HG03521 (cell line): ENCODE measurements around the gene ST6GALNAC6.

ENCODE experiments used
- ATAC-seq: cut with Tn5 transposase; IDR thresholded peaks from one replicate; pipeline ENCODE4 v1.9.1; 2021; ENCODE audit warnings: mild to moderate bottlenecking, moderate library complexity; ENCODE audit not compliant: unreplicated experiment

The ST6GALNAC6 gene

DNA sequence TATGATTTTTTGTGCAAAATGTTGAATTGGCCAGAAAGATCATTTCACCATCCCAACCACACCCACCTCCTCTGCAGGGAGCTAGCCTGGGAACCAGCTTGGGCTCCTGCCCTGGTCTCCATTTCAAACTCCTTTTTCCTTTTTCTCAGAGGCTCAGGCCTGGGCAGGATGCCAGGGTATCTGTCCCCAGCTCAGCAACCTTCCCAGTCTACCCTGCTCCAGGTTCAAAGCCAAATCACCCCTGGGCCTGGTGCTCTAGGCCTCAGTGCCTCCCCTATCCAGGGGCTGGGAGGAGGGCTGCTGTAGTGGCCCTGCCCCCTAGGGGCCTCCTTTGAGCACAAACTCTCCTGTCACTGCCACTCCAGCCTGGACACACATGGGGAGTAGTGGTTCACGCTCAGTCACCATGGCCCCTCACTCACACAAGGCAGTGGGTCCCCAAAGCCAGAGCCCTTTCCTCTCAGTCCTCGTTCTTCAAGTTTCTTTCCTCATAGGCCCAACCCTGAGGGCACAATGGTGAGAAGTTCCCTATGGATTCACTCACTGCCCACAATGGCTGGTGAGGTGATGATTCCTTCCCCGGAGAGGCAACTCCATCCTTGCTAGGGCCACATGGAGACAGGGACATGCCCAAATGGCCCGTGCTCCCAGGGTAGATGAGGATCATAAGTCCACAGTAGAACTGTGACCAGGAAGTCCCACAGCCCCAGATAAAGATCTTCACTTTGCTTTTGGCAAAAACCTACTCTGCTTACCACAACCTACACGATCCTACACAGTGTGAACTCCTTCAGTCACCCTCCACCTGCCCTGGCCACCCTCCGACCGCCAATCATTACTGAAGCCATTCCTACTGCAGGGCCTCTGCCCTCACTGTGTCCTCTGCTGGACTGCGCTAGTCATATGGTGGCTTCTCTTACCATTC is 19.0 kb upstream of the ST6GALNAC6 start:
- ATAC-seq = no peak

DNA sequence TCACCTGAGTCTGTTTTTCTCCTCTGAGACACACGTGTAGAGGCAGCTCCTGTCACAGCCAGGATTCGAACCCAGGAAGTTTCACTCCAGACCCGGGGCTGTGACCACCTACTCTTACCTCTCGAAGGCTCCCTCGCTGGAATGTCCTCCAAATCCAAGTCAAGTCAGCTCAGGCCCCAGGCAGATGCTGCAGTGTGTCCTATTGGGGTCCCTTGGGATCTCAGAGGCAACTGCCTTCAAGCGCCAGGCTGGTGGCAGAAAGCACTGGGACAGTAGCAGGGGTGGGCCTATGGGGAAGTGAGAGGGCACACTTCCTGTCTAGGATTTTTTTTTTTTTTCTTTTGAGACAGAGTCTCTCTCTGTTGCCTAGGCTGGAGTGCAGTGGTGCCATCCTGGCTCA is 18.2 kb upstream of the ST6GALNAC6 start:
- no peak for ATAC-seq

DNA sequence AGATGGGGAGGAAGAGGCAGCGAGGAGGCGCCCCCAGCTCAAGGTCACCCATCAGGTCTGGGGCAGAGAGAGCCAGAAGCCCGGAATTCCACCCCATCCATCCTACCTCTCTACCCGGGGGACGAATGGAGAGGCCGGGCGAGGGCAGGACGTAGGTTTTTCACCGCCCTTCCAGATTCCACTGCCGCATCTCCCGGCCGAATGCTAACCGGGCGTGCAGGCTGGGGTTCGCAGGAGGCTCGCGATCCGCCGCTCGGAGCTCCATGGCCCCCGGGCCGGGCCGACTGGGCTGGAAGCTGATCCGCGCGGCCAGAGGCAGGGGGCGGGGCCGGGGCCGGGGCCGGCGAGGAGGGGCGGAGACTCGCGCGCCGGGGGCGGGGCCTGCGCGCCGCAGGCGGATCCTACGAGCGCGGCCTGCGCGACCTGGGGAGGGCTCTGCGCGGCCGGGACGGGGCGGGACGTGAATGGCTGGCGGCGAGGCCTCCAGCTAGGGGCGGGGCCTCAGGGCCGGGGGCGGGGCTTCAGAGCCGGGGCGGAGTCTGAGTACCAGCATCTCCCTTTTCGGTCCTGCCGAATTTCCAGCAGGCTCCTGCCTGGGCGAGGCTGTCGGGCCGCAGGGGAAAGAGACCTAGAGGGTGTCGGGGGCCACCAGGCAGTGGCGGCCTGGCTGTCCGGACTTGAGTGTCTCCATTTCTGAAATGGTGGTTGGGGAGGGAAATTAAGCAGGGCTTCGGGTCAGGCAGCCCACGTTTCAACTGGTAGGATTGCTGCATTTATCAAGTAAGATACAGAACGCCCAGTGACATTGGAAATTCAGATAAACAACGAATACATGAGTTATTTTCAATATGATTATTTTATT is 17.5 kb upstream of the ST6GALNAC6 start, which contains the start of gene ST6GALNAC4:
Gene ST6GALNAC4, minus strand, starts transcription at position 322 of the 862 bp plus-strand sequence. CDS start 622 bp downstream, outside the sequence.
- peak; percentile 77 for ATAC-seq

DNA sequence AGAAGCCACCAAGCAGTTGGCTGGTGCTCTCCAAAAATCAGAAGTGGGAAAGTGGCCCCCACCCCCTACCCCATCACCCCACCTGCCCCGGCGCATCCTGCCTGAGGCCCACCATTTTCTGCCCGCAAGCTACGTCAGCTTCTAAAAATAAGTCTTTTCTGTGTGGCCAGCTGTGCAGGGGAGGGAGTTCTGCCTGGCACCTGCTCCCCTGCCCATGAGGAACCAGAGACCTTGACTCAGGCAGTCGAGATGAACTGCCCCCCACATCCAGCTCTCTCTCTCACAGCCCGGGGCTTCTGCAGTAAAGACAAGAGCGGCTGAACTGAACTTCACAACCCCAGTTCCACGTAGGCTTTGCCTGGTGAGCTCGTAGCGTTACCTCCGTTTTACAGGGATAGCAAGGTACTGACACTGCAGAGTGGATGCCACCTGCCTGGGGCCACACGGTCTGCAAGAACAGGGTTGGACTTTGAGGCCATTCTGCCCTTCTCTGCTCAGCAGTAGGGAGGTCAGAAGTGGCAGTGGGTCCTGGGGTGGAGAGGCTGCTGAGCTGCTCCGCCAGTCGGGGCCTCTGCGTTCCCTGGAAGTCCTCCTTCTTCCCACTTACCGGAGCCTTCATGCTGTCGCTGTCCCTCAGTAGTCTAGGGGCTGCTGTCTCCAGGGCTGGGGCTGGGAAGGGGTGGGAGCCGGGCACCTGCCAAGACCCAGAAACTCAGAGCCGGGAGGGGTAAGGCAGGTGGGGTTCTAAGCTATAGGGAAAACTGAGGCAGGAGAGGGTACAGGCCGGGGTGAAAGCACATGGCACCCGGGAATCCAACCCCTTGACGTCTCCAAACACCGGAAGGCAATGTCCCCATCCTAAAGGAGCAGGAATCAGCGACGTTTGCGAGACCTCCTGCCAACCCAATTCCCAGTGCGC is 16.7 kb upstream of the ST6GALNAC6 start:
- no peak for ATAC-seq

DNA sequence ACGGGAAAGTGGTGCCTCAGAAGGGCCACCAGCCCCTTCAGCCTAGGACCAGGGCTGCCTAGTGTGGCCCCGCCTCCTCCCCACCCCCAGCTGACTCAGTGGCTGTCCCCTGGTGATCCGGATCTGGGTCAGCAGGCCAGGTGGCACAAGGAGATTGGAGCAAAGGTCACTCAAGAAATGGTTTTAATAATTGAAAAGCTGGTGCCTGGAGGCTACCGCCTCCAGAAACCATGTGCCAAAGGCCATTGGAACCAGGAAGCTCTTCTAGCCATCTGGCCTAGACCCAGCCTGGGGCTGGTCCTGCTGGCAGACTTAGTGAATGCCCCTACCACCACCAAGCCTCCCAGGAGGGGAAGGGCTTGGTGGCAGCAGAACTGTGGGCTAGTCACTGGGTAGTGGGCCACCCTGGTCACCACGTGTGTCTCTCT is 15.9 kb upstream of the ST6GALNAC6 start:
- ATAC-seq = no peak

DNA sequence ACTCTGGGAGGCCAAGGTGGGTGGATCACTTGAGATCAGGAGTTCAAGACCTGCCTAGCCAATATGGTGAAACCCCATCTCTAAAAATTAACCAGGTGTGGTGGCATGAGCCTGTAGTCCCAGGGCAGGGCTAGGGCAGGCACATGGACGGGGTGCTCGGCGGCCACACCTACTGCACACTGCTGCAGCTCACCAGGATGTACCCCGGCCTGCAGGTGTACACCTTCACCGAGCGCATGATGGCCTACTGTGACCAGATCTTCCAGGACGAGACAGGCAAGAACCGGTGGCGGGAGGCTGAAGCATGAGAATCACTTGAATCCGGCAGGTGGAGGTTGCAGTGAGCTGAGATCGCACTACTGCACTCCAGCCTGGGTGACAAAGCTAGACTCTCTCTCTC is 14.3 kb upstream of the ST6GALNAC6 start:
- ATAC-seq = no peak

DNA sequence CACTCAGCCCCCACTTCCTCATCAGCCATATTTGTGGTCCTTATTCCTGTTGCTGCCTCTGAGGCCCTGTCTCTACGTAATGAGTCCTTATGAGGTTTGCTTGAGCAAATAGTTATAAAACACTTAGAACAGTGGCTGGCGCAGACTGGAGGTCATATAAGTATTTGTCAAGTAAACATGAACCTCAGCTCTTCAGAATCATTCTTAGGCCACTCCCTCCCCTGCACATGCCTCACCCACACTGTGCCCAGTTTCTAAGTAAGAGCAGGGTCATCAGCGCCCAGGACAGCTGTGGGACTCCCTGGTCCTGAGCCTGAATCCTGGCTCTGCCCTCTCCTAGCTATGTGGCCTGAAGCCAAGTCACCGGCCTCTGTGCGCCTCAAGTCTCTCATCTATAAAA is 13.5 kb upstream of the ST6GALNAC6 start:
- ATAC-seq = no peak

DNA sequence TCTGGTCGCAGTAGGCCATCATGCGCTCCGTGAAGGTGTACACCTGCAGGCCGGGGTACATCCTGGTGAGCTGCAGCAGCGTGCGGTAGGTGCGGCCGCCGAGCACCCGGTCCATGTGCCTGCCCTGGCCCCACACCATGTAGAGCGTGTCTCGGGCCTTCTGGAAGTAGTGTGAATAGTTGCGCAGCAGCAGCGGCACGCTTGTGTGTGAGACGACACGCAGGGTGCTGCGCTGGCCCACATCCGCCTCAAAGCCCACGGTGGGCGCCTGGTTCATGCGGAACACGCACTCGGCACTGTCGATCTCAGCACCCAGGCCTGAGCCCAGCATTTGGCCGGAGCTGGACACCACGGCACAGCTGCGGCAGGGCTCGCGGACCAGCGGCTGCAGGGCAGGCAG is 12.9 kb upstream of the ST6GALNAC6 start:
- ATAC-seq = no peak

DNA sequence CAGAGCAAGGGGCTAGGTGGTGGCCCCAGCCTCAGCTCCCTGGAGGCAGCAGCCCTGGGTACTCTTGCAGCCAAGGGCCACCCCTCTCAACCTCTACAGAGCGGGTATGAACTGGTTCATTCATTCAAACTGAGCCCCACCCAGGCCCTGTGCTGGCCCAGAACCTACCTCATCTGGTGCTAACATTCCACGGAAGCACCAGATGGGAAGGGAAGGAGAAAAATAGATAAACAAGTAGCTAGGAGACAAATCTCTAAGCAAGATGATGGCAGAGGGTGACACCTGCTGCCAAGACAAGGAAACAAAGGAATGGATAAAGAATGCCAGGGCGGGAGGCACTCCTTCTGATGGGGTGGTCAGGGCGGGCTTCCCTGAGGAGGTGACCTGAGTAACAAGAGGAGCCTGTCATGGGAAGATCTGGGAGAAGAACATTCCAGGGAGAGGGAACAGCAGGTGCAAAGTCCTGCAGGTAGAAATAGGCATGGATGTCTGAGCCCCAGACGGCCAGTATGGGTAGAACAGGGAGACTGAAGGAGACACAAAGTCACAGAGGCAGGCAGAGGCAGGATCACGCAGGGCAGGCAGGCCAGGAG is 11.3 kb upstream of the ST6GALNAC6 start:
- no peak for ATAC-seq

DNA sequence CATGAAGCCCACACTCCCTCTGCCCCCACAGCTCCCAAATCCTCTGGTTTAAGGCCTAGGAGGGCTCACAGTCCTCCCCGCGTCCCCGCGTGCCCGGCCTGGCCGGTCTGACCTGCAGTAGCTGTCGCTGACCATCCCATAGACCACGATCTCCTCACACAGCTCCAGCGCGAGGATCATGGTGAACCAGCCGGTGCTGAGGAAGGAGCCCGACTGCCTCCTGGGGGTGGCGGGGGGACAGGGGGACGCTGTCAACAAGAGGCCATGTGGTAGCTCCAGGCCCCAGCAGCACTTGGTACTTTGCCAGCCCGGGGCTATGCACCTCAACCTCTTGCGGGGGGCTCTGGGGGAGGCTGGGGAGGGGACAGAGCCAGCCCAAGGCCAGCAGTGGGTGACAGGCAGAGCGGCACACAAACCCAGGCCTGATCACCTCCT is 10.5 kb upstream of the ST6GALNAC6 start:
- no peak for ATAC-seq

DNA sequence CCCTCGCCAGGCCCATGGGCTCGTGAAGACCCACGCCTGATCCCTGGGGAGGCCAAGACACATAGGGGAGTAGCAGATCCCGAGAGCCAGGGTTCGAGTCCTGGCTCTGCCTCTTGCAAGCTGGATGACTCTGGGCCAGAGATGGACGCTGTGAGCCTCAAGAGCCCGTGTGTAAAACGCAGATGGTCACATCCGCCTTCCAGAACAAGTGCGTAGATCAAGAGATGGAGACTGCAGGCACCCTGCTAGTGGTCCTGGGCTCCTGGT is 9.2 kb upstream of the ST6GALNAC6 start:
- ATAC-seq = no peak

DNA sequence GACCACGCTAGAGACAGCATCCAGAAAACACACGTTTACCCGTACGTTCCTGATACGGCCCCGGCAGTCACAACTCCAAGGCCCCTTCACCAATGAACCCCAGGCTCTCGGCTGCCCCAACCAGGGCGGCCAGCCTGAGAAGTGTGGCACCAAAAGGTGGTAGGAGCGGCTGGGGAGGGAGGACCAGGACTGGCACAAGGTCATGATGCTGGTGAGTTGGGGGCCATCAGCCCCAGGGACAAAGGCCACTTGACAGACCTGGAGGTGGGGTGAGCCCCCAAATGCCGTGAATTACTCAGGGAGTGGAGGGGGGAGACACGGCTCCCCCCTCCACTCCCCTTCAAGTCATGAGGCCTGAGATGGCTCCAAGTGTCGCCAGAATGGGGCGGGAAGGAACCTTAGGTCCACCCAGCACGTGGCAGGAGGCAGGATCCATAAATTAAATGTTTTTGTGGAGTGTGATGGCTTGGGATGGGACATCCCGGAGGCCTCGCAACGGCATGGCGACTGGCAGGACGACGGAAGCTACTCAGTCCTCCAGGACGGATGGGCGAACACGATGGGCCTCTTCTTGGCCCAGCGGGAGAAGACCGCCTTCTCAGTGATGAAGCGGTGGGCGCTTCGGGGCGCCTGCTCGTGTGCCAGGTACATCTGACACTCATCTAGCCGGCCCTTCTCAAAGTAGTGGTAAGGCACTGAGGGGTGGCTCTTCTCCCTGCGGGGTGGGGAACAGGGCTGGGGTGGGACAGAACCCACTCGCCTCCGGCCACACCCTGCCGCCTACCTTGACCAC is 8.7 kb upstream of the ST6GALNAC6 start:
- no peak for ATAC-seq

DNA sequence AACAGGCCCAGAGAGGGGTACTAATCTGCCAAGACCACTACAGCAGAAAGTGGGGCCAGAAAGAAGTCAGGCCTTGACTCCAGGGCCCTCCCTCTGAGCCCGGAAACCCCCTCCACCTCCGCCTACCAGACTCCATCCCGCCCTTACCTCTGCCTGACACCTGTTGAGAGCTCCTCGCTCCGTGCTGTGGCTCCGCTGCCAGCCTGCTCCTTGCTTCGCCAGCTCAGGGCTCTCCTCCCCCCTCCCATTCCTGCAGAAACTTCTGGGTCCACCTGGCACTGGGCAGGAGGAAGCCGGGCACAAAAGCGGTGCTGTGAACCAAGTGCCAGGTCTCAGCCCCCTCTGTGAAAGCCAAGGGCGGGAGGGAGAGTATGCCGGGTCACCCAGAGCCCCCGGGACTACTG is 6.4 kb upstream of the ST6GALNAC6 start:
- ATAC-seq = no peak

DNA sequence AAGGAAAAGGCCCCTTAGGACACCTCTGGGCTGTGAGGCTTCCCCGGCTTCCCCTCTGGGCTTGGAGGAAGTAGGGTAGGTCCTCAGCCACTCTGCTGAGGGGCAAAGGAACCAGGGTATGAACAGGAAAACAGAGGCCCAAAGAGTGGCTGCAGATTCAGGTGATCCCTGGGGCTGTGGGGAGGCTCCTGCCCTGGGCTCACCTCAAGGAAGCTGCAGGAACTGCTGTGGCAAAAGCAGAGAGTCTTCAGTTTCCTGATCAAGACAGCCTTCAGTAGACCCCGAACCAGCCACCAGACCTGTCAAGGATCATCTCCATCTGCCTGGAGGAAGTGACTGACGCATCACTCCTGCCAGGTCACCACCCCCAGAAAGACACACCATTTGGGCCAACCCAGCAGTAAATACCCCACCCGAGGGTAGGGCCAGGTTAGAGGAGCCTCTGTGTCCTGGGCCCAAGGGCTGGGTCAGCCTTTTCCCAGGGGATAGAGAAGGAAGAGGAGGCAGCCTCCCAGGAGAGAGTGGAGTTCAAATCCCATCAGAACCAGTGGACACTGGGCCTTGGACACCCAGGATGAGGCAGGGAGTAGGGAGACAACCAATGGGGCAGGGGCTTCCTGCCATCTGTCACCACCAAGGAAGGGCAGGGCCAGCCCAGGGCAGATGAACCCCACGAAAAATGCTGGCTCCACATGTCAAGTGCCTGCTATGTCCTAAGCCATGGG is 5.8 kb upstream of the ST6GALNAC6 start:
- no peak for ATAC-seq

DNA sequence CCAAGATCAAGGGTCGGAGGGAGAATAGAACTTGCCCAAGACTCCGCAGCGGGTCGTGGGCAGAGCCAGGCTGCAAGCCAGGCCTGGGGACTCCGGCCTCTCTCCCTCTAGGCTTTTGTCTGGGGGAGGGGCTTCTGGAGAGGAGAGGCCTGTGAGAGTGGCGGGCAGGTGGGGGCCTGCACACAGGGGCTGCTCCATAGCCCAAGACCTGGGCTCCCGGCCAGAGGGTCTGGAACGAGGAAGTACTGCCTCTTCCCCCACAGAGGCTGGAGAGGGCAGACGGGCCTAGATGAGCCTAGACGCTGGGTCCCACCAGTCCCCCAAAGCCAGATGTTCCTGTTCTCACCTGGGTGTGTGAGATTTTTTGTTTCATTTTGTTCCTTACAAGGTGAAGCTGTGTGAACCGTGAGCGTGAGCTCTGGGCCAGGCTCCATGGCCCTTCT is 5.2 kb upstream of the ST6GALNAC6 start:
- no peak for ATAC-seq

DNA sequence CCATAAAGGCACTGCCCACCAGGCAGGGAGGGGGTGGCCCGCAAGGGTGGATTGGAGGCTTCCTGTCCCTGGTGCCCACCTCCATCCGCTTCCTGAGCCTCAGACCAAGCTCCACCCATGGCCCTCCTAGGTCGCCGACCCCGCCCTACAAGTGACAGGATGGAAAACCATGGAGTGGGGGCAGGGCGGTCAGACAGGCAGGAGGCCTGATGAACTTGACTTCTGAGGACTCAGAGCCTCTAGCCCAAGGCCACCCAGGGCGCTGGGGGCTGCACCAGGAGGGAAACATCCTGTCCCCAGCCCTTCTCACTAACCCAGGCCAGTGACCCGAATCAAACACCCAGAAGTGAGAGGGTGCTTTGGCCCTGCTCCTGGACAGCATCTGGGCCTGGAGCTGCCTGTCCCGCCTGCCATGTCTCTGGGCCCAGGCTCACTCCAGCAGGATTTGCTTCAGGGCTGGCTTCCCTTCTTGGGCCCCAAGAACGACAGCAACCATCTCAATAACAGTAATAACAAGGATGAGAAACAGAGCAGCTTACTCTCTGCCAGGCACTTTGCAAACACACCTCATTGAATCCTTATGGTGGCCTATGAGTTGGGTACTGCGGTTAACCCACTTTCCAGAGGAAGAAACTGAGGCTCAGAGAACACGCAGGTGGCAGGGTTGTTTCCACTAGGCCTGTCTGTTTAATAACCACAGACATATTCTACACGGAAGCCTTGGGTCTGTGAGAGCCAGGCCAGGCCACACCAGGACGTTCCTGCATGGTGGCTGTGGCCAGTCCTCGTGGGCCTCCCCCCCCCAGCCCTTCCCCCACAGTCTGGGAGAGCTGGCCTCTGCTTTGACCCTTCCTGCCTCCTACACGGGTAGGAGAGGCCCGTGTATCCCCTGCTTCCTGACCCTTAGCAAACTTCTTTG is 4.4 kb upstream of the ST6GALNAC6 start:
- ATAC-seq = no peak

DNA sequence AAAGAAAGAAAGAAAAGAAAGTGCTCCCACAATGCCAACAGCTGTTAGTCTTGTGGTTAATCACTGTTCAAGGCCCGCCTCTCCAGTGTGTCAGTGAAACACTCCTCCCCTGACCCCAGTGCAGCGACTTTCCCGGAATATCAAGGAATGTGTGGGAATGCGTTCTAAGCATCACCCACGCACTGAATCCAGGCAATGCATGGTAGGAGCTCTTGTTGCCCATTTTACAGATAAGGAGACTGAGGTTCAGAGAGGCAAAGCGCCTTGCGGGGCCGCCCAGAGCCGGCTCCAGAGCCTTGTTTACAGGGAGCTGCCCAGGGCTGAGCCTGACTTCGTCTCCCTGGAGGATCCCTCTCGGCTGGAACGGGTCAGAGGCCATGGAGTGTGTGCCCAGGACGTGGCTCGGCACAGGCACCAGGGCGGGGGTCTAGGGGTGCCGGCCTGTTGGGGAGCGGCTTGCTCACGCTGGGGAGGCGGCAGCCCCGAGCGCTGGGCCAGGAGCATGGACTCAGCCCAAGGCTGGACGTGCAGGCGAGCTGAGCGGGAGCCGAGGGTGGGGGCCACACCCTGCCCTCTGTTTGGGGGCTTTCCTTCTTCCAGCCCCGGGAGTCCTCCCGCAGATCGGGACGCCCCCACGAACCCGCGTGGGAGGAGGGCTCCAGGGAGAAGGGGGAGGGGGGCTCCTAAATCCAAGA is 823 bp downstream of the ST6GALNAC6 start:
- peak; percentile 9 for ATAC-seq
